Stimulated activated naive CD8-positive, alpha-beta T cell treated with anti-CD3 and anti-CD28 coated beads, Interleukin-15, Interleukin-2, amounts not matched to agents 100 ng/mL and 50 ng/mL, for 24 hours (primary cell): ENCODE results near the gene KDM4B.

Experiments
- H3K27ac Mint-ChIP-seq: one replicate; pipeline ENCODE4 v1.8.0; 2021; ENCODE audit warnings: mild to moderate bottlenecking, mixed read lengths
- H3K27me3 Mint-ChIP-seq: one replicate; pipeline ENCODE4 v1.8.0; 2021; ENCODE audit warnings: mixed read lengths
- H3K36me3 Mint-ChIP-seq: one replicate; pipeline ENCODE4 v1.8.0; 2021; ENCODE audit warnings: low read depth, mixed read lengths
- H3K4me1 Mint-ChIP-seq: one replicate; pipeline ENCODE4 v1.8.0; 2021; ENCODE audit warnings: low read depth, mixed read lengths
- H3K4me3 Mint-ChIP-seq: one replicate; pipeline ENCODE4 v1.8.0; 2021; ENCODE audit warnings: mild to moderate bottlenecking, mixed read lengths
- H3K9me3 Mint-ChIP-seq: one replicate; pipeline ENCODE4 v1.8.0; 2021; ENCODE audit warnings: mixed read lengths

Gene KDM4B

GRCh38 chr19:5076440-5077208 is 107.7 kb downstream of the KDM4B start:
- Mint-ChIP-seq H3K4me3 (no peak overlapping the region), H3K9me3 (no peaks in the 10 kb centered on the region), H3K27me3 (no peaks in the 10 kb centered on the region), H3K27ac (no peak overlapping the region), H3K4me1 (peaks cover 20% of the 10 kb centered on the region), H3K36me3 (peaks cover 8% of the 10 kb centered on the region)

GRCh38 chr19:5077209-5077515 is 108.2 kb downstream of the KDM4B start:
- Mint-ChIP-seq H3K9me3 (no peaks in the 10 kb centered on the region), H3K27ac (no peak overlapping the region), H3K4me3 (no peak overlapping the region), H3K4me1 (peaks cover 20% of the 10 kb centered on the region), H3K36me3 (peaks cover 8% of the 10 kb centered on the region), H3K27me3 (no peaks in the 10 kb centered on the region)

- Mint-ChIP-seq H3K27me3 (no peaks in the 10 kb centered on the region), H3K27ac (no peak overlapping the region), H3K4me3 (no peak overlapping the region)
Measured at GRCh38 chr19:5078182-5078581, 109.3 kb downstream of the KDM4B start.

GRCh38 chr19:5078666-5079065 is 109.8 kb downstream of the KDM4B start:
- Mint-ChIP-seq H3K36me3 (peaks cover 8% of the 10 kb centered on the region), H3K27ac (no peak overlapping the region), H3K9me3 (no peaks in the 10 kb centered on the region), H3K4me3 (no peak overlapping the region), H3K27me3 (no peaks in the 10 kb centered on the region), H3K4me1 (peaks cover 19% of the 10 kb centered on the region)

More at GRCh38 chr19:5078182-5078581, 109.3 kb downstream of the KDM4B start:
- Mint-ChIP-seq H3K36me3 (peaks cover 8% of the 10 kb centered on the region), H3K9me3 (no peaks in the 10 kb centered on the region), H3K4me1 (peaks cover 20% of the 10 kb centered on the region)

- H3K36me3 Mint-ChIP-seq, result peaks cover 8% of the 10 kb centered on the region
- H3K9me3 Mint-ChIP-seq, result no peaks in the 10 kb centered on the region
- H3K27me3 Mint-ChIP-seq, result no peaks in the 10 kb centered on the region
- no peak overlapping the region for H3K27ac Mint-ChIP-seq
- no peak overlapping the region for H3K4me3 Mint-ChIP-seq
- H3K4me1 Mint-ChIP-seq, result peaks cover 13% of the 10 kb centered on the region
Measured at GRCh38 chr19:5079071-5079774, 110.3 kb downstream of the KDM4B start.

- H3K9me3 Mint-ChIP-seq, result no peaks in the 10 kb centered on the region
- H3K27me3 Mint-ChIP-seq, result no peaks in the 10 kb centered on the region
- peaks cover 8% of the 10 kb centered on the region for H3K36me3 Mint-ChIP-seq
- peaks cover 5% of the 10 kb centered on the region for H3K4me1 Mint-ChIP-seq
- H3K4me3 Mint-ChIP-seq, result no peak overlapping the region
- H3K27ac Mint-ChIP-seq, result no peak overlapping the region
Measured at GRCh38 chr19:5080030-5080654, 111.2 kb downstream of the KDM4B start.

GRCh38 chr19:5080809-5081208 is 111.9 kb downstream of the KDM4B start:
- no peaks in the 10 kb centered on the region for H3K9me3 Mint-ChIP-seq
- no peaks in the 10 kb centered on the region for H3K27me3 Mint-ChIP-seq
- H3K4me3 Mint-ChIP-seq, result no peak overlapping the region
- no peaks in the 10 kb centered on the region for H3K4me1 Mint-ChIP-seq
- peaks cover 8% of the 10 kb centered on the region for H3K36me3 Mint-ChIP-seq
- no peak overlapping the region for H3K27ac Mint-ChIP-seq

- Mint-ChIP-seq H3K36me3 (peaks cover 8% of the 10 kb centered on the region), H3K9me3 (no peaks in the 10 kb centered on the region), H3K4me1 (no peaks in the 10 kb centered on the region), H3K4me3 (no peak overlapping the region), H3K27me3 (no peaks in the 10 kb centered on the region), H3K27ac (no peak overlapping the region)
Measured at GRCh38 chr19:5081443-5082161, 112.7 kb downstream of the KDM4B start.

- Mint-ChIP-seq H3K4me1 (no peaks in the 10 kb centered on the region), H3K27ac (no peak overlapping the region), H3K4me3 (no peak overlapping the region), H3K9me3 (no peaks in the 10 kb centered on the region), H3K36me3 (peaks cover 9% of the 10 kb centered on the region), H3K27me3 (no peaks in the 10 kb centered on the region)
Measured at GRCh38 chr19:5083547-5083965, 114.6 kb downstream of the KDM4B start.

- peaks cover 12% of the 10 kb centered on the region for H3K36me3 Mint-ChIP-seq
- H3K4me3 Mint-ChIP-seq, result no peak overlapping the region
- H3K27ac Mint-ChIP-seq, result no peak overlapping the region
- no peaks in the 10 kb centered on the region for H3K4me1 Mint-ChIP-seq
- H3K27me3 Mint-ChIP-seq, result no peaks in the 10 kb centered on the region
- H3K9me3 Mint-ChIP-seq, result no peaks in the 10 kb centered on the region
Measured at GRCh38 chr19:5085566-5085965, 116.7 kb downstream of the KDM4B start.

- H3K4me1 Mint-ChIP-seq, result no peaks in the 10 kb centered on the region
- no peaks in the 10 kb centered on the region for H3K27me3 Mint-ChIP-seq
- peaks cover 10% of the 10 kb centered on the region for H3K36me3 Mint-ChIP-seq
- no peaks in the 10 kb centered on the region for H3K9me3 Mint-ChIP-seq
- H3K4me3 Mint-ChIP-seq, result no peak overlapping the region
- H3K27ac Mint-ChIP-seq, result no peak overlapping the region
Measured at GRCh38 chr19:5086230-5086629, 117.3 kb downstream of the KDM4B start.

GRCh38 chr19:5086725-5087439 is 118.0 kb downstream of the KDM4B start:
- H3K27ac Mint-ChIP-seq, result no peak overlapping the region
- no peaks in the 10 kb centered on the region for H3K27me3 Mint-ChIP-seq
- no peaks in the 10 kb centered on the region for H3K9me3 Mint-ChIP-seq
- no peak overlapping the region for H3K4me3 Mint-ChIP-seq
- peaks cover 10% of the 10 kb centered on the region for H3K36me3 Mint-ChIP-seq
- no peaks in the 10 kb centered on the region for H3K4me1 Mint-ChIP-seq

GRCh38 chr19:5089283-5089682 is 120.4 kb downstream of the KDM4B start:
- Mint-ChIP-seq H3K36me3 (peaks cover 10% of the 10 kb centered on the region), H3K27me3 (no peaks in the 10 kb centered on the region), H3K4me3 (no peak overlapping the region), H3K4me1 (no peaks in the 10 kb centered on the region), H3K9me3 (no peaks in the 10 kb centered on the region), H3K27ac (no peak overlapping the region)

- Mint-ChIP-seq H3K4me1 (no peaks in the 10 kb centered on the region), H3K4me3 (no peak overlapping the region), H3K9me3 (no peaks in the 10 kb centered on the region), H3K27ac (no peak overlapping the region), H3K36me3 (peaks cover 10% of the 10 kb centered on the region), H3K27me3 (no peaks in the 10 kb centered on the region)
Measured at GRCh38 chr19:5090465-5091017, 121.6 kb downstream of the KDM4B start.
